HFFc6 (cell line): ENCODE data around the gene SLC12A5. TPM values are rescaled to one million over a fixed set of nuclear protein-coding genes. Genes with fewer than 3 reads are reported as not detected.

Experiments
- DNase-seq: peaks from one replicate; pipeline ENCODE4 v3.0.0-alpha.2; 2018
- H3K27ac Mint-ChIP-seq: 2 replicates; pipeline ENCODE4 v1.8.0; 2020; ENCODE audit warnings: mild to moderate bottlenecking, mixed read lengths
- H3K27me3 Mint-ChIP-seq: 2 replicates; pipeline ENCODE4 v1.8.0; 2021; ENCODE audit warnings: mild to moderate bottlenecking, moderate library complexity, mixed read lengths; ENCODE audit not compliant: insufficient read depth
- H3K36me3 Mint-ChIP-seq: 2 replicates; pipeline ENCODE4 v1.8.0; 2021; ENCODE audit warnings: low read depth, mixed read lengths
- H3K4me1 Mint-ChIP-seq: 2 replicates; pipeline ENCODE4 v1.8.0; 2020; ENCODE audit warnings: low read depth, mixed read lengths
- H3K4me3 Mint-ChIP-seq: 2 replicates; pipeline ENCODE4 v1.8.0; 2020; ENCODE audit warnings: mild to moderate bottlenecking, moderate library complexity, mixed read lengths
- H3K9me3 Mint-ChIP-seq: 2 replicates; pipeline ENCODE4 v1.8.0; 2020; ENCODE audit warnings: mild to moderate bottlenecking, mixed read lengths
- CTCF ChIP-seq: fragments of 200-600 bp; sonication (generic); IDR thresholded peaks from 2 replicates; pipeline ENCODE4 v1.5.0; 2021; ENCODE audit warnings: antibody characterized with exemption, mild to moderate bottlenecking
- total RNA-seq, 6 experiments: library from RNA; stranded (reverse); fragmentation: NEBNext Ultra II Directional; extraction: Animal tissue kit (Norgen Biotek cat#: 25700); gene quantifications; 2 replicates in 1 of 6; 3 replicates in 5 of 6; pipeline ENCODE4 v1.2.3, GENCODE V29; 2021

Gene SLC12A5
- total RNA-seq, 6 experiments from 2014 or later = 0.18 to 0.82 (median 0.52) TPM; not detected in 1

- no peaks in the 10 kb centered on the region for H3K36me3 Mint-ChIP-seq
- no peak for DNase-seq
- no peak overlapping the region for H3K4me3 Mint-ChIP-seq
- no peak for TF ChIP-seq CTCF
- H3K27me3 Mint-ChIP-seq = peaks cover 28% of the 10 kb centered on the region
- H3K9me3 Mint-ChIP-seq = no peaks in the 10 kb centered on the region
- no peaks in the 10 kb centered on the region for H3K4me1 Mint-ChIP-seq
- H3K27ac Mint-ChIP-seq = no peak overlapping the region
These were observed 3.6 kb upstream of the SLC12A5 start for GRCh38 chr20:46025376-46025783.

- Mint-ChIP-seq H3K27me3 (peaks cover 31% of the 10 kb centered on the region), H3K36me3 (no peaks in the 10 kb centered on the region)
These were observed 1.7 kb upstream of the SLC12A5 start for GRCh38 chr20:46027245-46027853.

GRCh38 chr20:46028110-46028509 is 905 bp upstream of the SLC12A5 start:
- Mint-ChIP-seq H3K27ac (no peak overlapping the region), H3K4me1 (no peaks in the 10 kb centered on the region), H3K4me3 (no peak overlapping the region), H3K27me3 (peaks cover 38% of the 10 kb centered on the region), H3K9me3 (no peaks in the 10 kb centered on the region), H3K36me3 (no peaks in the 10 kb centered on the region)
- DNase-seq = no peak
- TF ChIP-seq CTCF = no peak

More at GRCh38 chr20:46027245-46027853, 1.7 kb upstream of the SLC12A5 start:
- Mint-ChIP-seq H3K27ac (no peak overlapping the region), H3K9me3 (no peaks in the 10 kb centered on the region), H3K4me3 (no peak overlapping the region), H3K4me1 (no peaks in the 10 kb centered on the region)
- TF ChIP-seq CTCF = no peak
- DNase-seq = peak; percentile 56

GRCh38 chr20:46030284-46031013 is 1.4 kb downstream of the SLC12A5 start:
- Mint-ChIP-seq H3K4me3 (no peak overlapping the region), H3K4me1 (0 out of 2 replicates have a peak, but pooled peaks cover 6% of the 10 kb centered on the region), H3K36me3 (no peaks in the 10 kb centered on the region), H3K9me3 (no peaks in the 10 kb centered on the region), H3K27ac (no peak overlapping the region), H3K27me3 (peaks cover 33% of the 10 kb centered on the region)
- no peak for DNase-seq
- TF ChIP-seq CTCF = no peak

- no peak for TF ChIP-seq CTCF
- no peak for DNase-seq
- 0 out of 2 replicates have a peak, but pooled peaks cover 6% of the 10 kb centered on the region for H3K4me1 Mint-ChIP-seq
- H3K27ac Mint-ChIP-seq = no peak overlapping the region
- H3K36me3 Mint-ChIP-seq = no peaks in the 10 kb centered on the region
- H3K9me3 Mint-ChIP-seq = no peaks in the 10 kb centered on the region
- H3K4me3 Mint-ChIP-seq = no peak overlapping the region
- peaks cover 31% of the 10 kb centered on the region for H3K27me3 Mint-ChIP-seq
These were observed 2.1 kb downstream of the SLC12A5 start for GRCh38 chr20:46031014-46031569.
